GM04503 (cell line): ENCODE results near the gene PLD1.

Source experiments
- DNase-seq: peaks from one replicate; pipeline ENCODE4 v3.0.0-alpha.2; 2012; ENCODE audit warnings: low read depth

PLD1 gene

DNA sequence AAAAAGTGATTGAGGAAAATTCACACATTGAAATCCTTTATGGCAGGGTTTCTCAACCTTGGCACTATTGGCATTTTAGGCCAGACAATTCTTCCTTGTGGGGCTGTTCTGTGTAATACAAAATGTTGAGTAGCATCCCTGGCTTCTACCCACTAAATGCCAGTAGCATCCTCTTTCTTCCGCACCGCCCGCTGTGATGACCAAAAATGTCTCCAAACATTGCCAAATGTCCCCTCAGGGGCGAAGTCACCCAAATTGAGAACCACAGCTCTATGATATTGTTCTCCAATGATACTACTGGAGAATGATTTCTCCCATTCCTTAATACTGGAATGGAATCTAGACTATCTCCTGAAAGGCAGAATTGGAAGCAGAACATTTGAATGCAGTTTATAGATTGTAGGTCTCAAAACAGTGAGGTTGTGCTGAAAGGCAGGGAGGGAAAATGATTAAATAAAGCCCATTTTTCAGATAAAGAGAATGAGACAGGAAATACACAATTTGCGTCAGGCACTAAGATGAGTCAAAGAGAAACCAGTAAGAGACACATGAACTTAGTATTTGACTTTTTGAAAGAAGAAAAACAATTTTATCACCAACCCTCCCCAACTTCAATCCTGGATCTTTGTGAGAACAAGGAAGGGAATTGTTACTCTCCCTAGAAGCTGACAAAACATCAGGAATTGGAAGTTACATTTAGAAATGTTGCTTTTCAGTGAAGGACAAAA is 248.5 kb downstream of the PLD1 start:
- no peak for DNase-seq

- no peak for DNase-seq
These were observed 250.7 kb downstream of the PLD1 start for GRCh38 chr3:171559586-171559985.

- no peak for DNase-seq
These were observed 252.0 kb downstream of the PLD1 start for GRCh38 chr3:171558188-171558696.

DNA sequence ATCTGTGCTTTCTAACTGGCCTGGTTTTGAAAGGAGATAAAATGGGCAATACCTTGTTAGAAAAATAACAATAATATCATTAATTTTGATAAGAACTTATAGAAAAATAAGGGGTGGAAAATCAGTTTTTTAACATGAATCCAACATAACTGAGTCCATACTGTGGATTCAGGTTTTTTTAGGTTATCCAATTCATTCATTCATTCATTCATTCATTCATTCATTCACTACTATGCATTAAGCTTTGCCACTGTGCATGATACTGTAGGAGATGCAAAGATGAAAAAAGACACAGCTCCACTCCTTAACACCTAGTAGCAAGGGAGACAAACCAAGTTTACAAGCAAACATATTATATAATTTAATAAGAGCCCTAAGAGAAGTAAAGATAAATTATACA is 253.1 kb downstream of the PLD1 start:
- no peak for DNase-seq

DNA sequence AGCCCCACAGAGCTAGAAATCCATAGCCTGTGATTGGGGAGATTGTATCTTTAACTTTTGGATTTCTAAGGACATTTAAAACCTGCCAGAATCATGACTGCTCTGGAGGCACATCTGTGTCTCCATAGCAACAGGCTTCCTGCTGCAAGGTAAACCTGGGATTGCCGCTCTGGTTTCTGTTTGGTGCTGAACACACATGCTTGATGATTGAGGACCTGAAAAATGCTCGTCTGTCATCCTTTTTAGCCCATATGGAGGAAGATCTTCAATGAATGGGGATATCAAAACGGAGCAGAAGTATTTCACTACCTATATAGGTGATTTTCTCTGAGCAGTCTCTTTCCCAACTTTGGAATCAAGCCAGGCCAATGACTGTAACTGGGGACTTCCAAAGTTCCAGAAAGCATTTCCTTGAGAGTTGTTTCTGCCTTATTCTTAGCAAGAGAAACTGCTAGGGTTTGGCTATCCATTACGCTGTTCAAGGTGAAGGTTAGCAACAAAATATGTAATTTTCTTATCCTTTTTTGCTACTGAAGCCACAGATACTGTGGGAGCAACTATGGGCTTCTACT is 253.6 kb downstream of the PLD1 start:
- no peak for DNase-seq

- DNase-seq = no peak
These were observed 254.1 kb downstream of the PLD1 start for GRCh38 chr3:171556148-171556547.

DNA sequence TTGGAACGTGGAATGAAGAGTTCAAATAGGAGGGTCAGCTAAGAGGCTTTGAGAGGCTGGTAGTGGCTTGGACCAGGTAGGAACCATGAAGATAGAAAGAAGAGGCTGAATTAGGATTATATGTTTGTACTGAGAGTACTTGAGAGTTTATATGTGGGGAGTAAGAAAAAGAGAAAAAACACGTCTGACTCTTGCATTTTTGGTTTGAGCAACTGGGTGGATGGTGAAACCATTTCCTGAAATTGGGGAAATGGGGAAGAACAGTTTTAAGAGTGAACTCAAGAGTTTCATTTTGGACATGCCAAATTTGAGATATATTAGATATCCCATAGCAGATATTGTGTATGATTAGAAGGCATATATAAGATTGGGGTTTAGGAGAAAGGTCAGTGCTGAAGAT is 257.2 kb downstream of the PLD1 start:
- DNase-seq = no peak

DNA sequence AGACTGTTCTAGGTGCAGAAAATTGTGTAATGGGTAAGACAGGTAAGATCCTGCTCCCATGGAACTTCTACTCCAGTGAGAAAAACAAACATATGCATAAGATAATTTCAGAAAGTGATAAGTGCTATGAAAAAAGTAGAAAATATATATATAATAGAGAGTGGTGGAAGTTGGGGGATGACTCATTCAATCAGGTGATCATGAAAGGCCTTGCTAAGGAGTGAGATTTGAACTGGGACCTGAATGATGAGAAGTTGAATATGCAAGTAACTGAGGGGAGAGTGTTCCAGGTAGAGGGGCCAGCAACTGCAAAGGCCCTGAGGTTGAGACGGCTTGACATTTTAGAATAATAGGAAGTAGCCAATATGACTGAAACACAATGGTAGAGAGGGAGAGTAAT is 257.8 kb downstream of the PLD1 start:
- DNase-seq = no peak

DNA sequence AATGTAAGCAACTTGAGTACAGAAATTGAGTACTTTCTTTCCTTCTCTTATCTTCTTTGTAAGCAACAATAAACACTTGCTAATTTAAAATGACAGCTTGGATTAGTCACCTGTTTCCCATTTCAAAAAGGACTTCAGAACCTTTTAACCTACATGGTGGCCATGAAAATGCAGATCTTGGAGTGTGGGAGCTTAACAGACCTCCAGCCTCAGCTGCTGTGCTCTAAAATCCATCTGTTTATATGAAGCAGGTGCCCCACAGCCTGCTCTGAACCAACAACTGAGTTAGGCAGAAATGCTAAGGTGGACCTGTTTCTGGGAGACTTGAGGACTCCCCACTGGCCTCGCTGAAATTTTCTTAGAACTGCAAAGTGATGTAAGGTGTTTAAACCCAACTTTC is 259.0 kb downstream of the PLD1 start:
- DNase-seq = no peak
